Stimulated activated CD8-positive, alpha-beta memory T cell treated with anti-CD3 and anti-CD28 coated beads, Interleukin-15, amount 100 ng/mL, for 1 hour (primary cell): ENCODE results near the gene EXOSC9.

Source experiments
- DNase-seq: peaks from one replicate; pipeline ENCODE4 v3.0.0-alpha.2; 2020; ENCODE audit warnings: low read depth

EXOSC9 gene

GRCh38 chr4:121824171-121824527 lies 23.0 kb downstream of the EXOSC9 start:
- no peak for DNase-seq

- no peak for DNase-seq
Observed at GRCh38 chr4:121824950-121825349, 23.8 kb downstream of the EXOSC9 start.

- DNase-seq = no peak
Observed at GRCh38 chr4:121827853-121828252, 26.7 kb downstream of the EXOSC9 start.

DNA sequence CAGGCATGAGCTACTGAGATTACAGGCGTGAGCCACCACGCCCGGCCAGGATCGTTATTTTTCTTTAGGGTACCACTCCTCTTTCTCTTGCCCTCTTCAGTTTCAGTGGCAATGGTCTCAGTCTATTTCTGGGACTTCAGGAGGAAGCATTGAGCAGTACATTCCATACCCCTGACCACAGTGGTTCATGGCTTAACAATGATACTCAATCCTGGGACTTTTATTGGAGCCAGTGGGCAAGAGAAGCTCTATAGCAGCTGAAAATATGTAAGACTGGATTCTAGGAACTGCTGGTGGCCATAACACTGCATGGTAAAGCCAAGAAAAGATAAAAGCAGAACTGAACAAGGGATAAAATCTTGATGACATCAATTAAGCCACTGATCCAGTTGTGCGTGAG lies 28.4 kb downstream of the EXOSC9 start:
- DNase-seq = no peak

- DNase-seq = no peak
Observed at GRCh38 chr4:121838136-121838535, 37.0 kb downstream of the EXOSC9 start.

DNA sequence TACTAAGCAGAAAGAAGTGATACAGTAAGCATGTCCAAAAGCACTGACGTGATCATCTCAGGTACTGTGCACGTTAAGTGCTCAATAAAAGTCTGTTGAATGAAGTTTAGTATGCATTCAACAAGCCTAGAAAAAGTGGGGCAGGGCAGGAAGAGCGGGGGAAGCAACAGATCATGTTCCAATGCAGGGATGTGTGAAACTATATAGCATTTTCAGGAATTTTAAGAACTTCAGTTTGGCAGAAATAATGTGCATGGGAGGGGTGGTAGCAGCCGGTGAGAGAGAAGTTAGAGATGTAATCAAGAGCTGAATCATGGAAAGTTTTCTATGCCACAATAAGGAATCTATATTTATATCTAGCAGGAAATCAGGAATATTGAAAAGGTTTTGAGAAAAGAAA lies 41.7 kb downstream of the EXOSC9 start:
- no peak for DNase-seq

GRCh38 chr4:121846662-121847061 lies 45.5 kb downstream of the EXOSC9 start:
- DNase-seq = no peak

GRCh38 chr4:121851354-121851753 lies 50.2 kb downstream of the EXOSC9 start:
- DNase-seq = no peak

DNA sequence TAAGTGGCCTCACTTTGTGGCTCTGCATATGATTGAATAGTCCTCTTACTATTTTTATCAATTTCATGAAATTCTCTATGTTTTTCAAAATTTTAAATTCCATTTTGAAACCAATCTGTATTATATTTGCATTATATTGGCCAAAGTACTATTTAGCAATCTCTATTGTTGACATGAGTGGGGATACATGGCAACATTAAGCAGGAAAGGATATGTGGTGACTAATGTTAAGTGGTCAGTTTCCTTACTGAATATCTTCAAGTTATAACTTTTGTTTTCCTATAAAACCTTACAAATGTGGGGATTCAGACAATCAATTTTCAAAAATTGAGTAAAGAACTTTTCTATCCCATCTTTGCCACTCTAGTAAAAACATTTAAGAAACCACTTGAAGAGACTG lies 59.0 kb downstream of the EXOSC9 start:
- DNase-seq = no peak

DNA sequence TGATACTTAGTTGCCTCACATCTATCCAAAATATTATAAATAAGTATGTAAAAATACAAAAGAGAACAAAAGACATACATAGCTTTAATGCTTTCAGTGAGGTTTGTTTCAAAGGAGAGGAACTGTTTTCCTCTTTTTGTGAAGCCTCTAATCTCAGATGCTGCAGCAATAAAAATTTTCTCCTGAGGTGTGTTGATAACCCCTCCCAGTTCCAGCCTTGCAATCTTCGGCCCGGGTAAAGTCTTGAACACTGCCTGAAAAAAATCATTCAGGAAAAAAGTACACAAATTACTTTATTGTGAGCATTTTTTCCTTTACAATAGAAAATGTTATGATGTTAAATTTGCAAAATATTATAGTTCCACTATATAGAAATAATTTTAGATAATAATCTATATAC lies 60.3 kb downstream of the EXOSC9 start:
- no peak for DNase-seq

DNA sequence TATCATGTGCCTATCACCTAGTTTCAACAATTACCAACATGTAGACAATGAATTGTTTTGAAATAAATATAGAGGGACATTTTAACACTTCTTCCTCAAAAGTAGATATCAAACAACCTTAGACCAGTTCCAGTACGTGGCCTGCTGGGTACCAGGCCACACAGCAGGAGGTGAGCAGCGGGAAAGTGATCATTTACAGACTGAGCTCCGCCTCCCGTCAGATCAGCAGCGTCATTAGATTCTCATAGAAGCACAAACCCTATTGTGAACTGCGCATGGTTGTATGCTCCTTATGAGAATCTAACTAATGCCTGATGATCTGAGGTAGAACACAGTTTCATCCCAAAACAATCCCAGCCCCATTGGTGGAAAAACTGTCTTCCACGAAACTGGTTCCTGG lies 62.7 kb downstream of the EXOSC9 start:
- no peak for DNase-seq
